HK-2 (cell line): ENCODE results near the gene C20orf96.
A peak's percentile ranks its signal among the peaks of the same experiment; 100 is the strongest.
"Not testable (repeated sequence)": the region's sequence is repeated elsewhere in the genome, so short reads cannot be mapped to it uniquely, and the experiment has no call there.

Experiments
- DNase-seq: peaks from one replicate; pipeline ENCODE4 v3.0.0-alpha.2; 2018; ENCODE audit not compliant: unreplicated experiment

The C20orf96 gene

GRCh38 chr20:290084-290831, at the start of gene C20orf96:
Gene C20orf96, minus strand, starts transcription at chr20:290750. Its CDS starts 140 bp downstream, at chr20:290610.
- DNase-seq: peak; percentile 90

- not testable (repeated sequence) for DNase-seq
Observed at GRCh38 chr20:336040-336439, 45.5 kb upstream of the C20orf96 start.

- no peak for DNase-seq
Observed at GRCh38 chr20:334578-334977, 44.0 kb upstream of the C20orf96 start.

- peak; percentile 68 for DNase-seq
Observed at GRCh38 chr20:330233-331149, 39.9 kb upstream of the C20orf96 start.

GRCh38 chr20:329851-330232, 39.3 kb upstream of the C20orf96 start:
- peak; percentile 11 for DNase-seq

- DNase-seq: no peak
Observed at GRCh38 chr20:328975-329695, 38.6 kb upstream of the C20orf96 start.

GRCh38 chr20:328027-328974, 37.8 kb upstream of the C20orf96 start:
- DNase-seq: no peak

GRCh38 chr20:327186-328026, 36.9 kb upstream of the C20orf96 start:
- DNase-seq: peak; percentile 95

GRCh38 chr20:326645-327185, 36.2 kb upstream of the C20orf96 start:
- DNase-seq: no peak

- peak; percentile 73 for DNase-seq
Observed at GRCh38 chr20:325889-326644, 35.5 kb upstream of the C20orf96 start.

GRCh38 chr20:325045-325888, 34.7 kb upstream of the C20orf96 start, which contains the start of gene SOX12:
Gene SOX12, plus strand, starts transcription at chr20:325552. Its CDS starts 373 bp downstream, at chr20:325925.
- DNase-seq: peak; percentile 99

- DNase-seq: peak; percentile 97
Observed at GRCh38 chr20:324177-325044, 33.9 kb upstream of the C20orf96 start.

GRCh38 chr20:316316-317068, 25.9 kb upstream of the C20orf96 start:
- no peak for DNase-seq

- DNase-seq: no peak
Observed at GRCh38 chr20:313948-314347, 23.4 kb upstream of the C20orf96 start.

- DNase-seq: no peak
Observed at GRCh38 chr20:313402-313801, 22.9 kb upstream of the C20orf96 start.

- DNase-seq: no peak
Observed at GRCh38 chr20:312866-313265, 22.3 kb upstream of the C20orf96 start.
